ENCODE data around the gene C5orf63.

GRCh38 chr5:127101533-127101932 is 28.2 kb upstream of the C5orf63 start:
- TF ChIP-seq CTCF (conservative IDR thresholded peaks at IDR 0.05; ENCODE audit: low read length): no peak
- no peak for TF ChIP-seq EZH2phosphoT487 (IDR thresholded peaks at IDR 0.05; ENCODE audit: borderline replicate concordance, low read depth, low read length)
